Measurements from ENCODE around the gene RAPGEF5.

DNA sequence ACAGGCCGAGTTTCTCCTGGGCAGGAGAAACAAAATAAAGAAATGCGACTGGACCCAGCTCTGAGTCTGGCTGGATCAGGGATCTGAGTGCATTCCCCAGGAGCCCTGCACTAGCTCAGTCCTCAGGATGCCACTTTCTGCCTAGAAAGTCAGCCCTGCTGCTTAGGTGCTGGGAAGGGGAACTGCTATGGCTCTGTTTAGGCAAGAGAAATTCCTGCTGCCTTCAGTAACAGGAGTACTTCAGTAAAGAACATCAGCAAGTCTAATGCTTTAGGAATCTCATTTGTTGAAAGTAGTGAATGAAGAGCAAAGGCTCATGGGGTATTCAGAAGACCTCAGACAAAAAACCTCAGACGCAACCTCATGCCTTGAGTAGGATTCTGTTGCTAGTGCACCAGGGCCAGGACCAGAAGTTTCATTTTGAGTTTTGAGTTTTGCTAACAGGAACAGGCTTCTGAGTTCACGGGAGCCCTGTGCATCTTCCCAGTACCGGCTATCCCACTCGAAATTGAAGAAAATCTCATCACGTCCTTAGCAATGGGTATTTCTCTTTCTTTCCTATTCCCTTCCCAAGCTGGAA is 240.4 kb downstream of the RAPGEF5 start:
- TF ChIP-seq EZH2 (IDR thresholded peaks at IDR 0.05; ENCODE audit: insufficient read depth, poor library complexity, severe bottlenecking) (no peak), EZH2phosphoT487 (IDR thresholded peaks at IDR 0.05; ENCODE audit: insufficient read depth, low read depth) (no peak)
